ENCODE results near the gene GDPD3.

Gene GDPD3

DNA sequence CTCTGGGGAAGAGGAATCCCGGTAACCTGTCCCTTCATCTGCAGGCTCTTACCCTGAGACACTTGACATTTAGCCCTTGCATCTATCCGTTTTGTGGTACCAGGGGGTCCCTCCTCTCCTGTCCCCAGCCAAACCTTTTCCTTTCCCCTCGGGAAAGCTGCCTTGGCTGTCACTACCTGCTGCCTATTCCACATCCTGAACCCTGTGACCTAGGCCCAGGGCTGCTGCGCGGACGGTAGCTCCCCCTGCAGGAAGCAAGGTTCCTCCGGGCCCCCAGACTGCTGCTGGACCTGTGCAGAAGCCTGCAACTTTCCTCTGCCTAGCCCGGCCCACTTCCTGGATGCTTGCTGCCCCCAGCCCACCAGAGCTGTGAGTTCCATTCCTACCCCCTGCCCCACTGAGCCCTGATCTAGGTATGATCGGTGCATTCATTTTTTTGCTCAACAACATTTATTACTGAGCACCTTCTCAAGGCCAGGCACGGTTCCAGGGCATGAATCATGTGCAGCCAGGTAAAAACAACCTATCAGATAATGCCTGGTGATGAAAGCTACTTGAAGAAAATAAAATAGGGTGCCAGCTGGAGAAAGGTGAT, 58.3 kb downstream of the GDPD3 start:
- no peak for DNase-seq (ENCODE audit: low read depth, low spot score)
